SK-N-SH (cell line): ENCODE measurements around the gene KIF5B. TPM values are rescaled to one million over a fixed set of nuclear protein-coding genes. Genes with fewer than 3 reads are reported as not detected.

ENCODE experiments used
- CTCF ChIA-PET: fragments of 300-600, 350-600 bp; formaldehyde crosslinking; extraction: SDS; loops from one replicate; lab custom pipeline; 2021; lab: Yijun Ruan, JAX
- POLR2A ChIA-PET: fragments of 350-600 bp; sonication (Branson Sonifier 250); formaldehyde crosslinking; extraction: SDS; loops from one replicate; lab custom pipeline; 2020; ENCODE audit warnings: antibody characterized with exemption, inconsistent platforms; lab: Yijun Ruan, JAX
- DNase-seq: peaks from one replicate; pipeline ENCODE4 v3.0.0; 2012
- H2AFZ ChIP-seq: fragments of 200-600 bp; sonication (generic); 2 replicates; pipeline ENCODE4 v1.8.1; 2016; ENCODE audit warnings: antibody characterized with exemption, mild to moderate bottlenecking, low read depth
- H3F3A ChIP-seq: fragments of 200-600 bp; sonication (generic); replicated peaks from 2 replicates; pipeline ENCODE3; 2016; ENCODE audit warnings: antibody characterized with exemption, mild to moderate bottlenecking; ENCODE audit not compliant: insufficient read depth
- H3K27ac ChIP-seq, 2 experiments: fragments of 200-500 bp in 1 of 2; fragments of 200-600 bp in 1 of 2; sonication (Bioruptor generic) in 1 of 2; sonication (generic), shearing (Covaris generic) in 1 of 2; 2 replicates each; pipeline versions ENCODE4 v1.5.1 to v1.6.1; 2014 to 2016; ENCODE audit warnings: low read depth in 2 of 2, inconsistent platforms in 1 of 2, low read length in 1 of 2, mild to moderate bottlenecking in 1 of 2, mixed read lengths in 1 of 2
- H3K27me3 ChIP-seq: fragments of 200-600 bp; sonication (generic), shearing (Covaris generic); 2 replicates; pipeline ENCODE4 v1.6.1; 2016; ENCODE audit warnings: mixed run types; ENCODE audit not compliant: insufficient read depth
- H3K36me3 ChIP-seq, 2 experiments: fragments of 200-500 bp in 1 of 2; fragments of 200-600 bp in 1 of 2; sonication (Bioruptor generic) in 1 of 2; sonication (generic) in 1 of 2; replicated peaks in 1 of 2; 2 replicates each; pipeline versions ENCODE3 to v1.5.1; 2014 to 2016; ENCODE audit warnings: low read length in 1 of 2, mild to moderate bottlenecking in 1 of 2; ENCODE audit not compliant: insufficient read depth in 2 of 2, control insufficient read depth in 1 of 2
- H3K4me1 ChIP-seq, 2 experiments: fragments of 200-500 bp in 1 of 2; fragments of 200-600 bp in 1 of 2; sonication (Bioruptor generic) in 1 of 2; sonication (generic), shearing (Covaris generic) in 1 of 2; 2 replicates each; pipeline versions ENCODE4 v1.5.1 to v1.6.1; 2014 to 2016; ENCODE audit warnings: low read depth in 1 of 2, low read length in 1 of 2, mixed run types in 1 of 2; ENCODE audit not compliant: insufficient read depth in 2 of 2, control insufficient read depth in 1 of 2
- H3K4me2 ChIP-seq: fragments of 200-600 bp; sonication (generic), shearing (Covaris generic); 2 replicates; pipeline ENCODE4 v1.6.1; 2017; ENCODE audit warnings: mixed run types
- H3K4me3 ChIP-seq, 2 experiments: fragments of 200-500 bp in 1 of 2; fragments of 200-600 bp in 1 of 2; sonication (Bioruptor generic) in 1 of 2; sonication (generic), shearing (Covaris generic) in 1 of 2; 2 replicates each; pipeline versions ENCODE4 v1.5.1 to v1.8.1; 2014 to 2016; ENCODE audit warnings: low read depth in 2 of 2, inconsistent platforms in 1 of 2, low read length in 1 of 2, mild to moderate bottlenecking in 1 of 2, mixed read lengths in 1 of 2, moderate library complexity in 1 of 2
- H3K79me2 ChIP-seq: fragments of 200-600 bp; sonication (generic); 2 replicates; pipeline ENCODE4 v1.8.1; 2017; ENCODE audit warnings: mild to moderate bottlenecking; ENCODE audit not compliant: insufficient read depth
- H3K9ac ChIP-seq: fragments of 200-600 bp; sonication (generic); 2 replicates; pipeline ENCODE4 v1.6.1; 2017; ENCODE audit warnings: mixed run types
- H3K9me2 ChIP-seq: fragments of 200-600 bp; sonication (generic); 2 replicates; pipeline ENCODE4 v1.6.1; 2017; ENCODE audit warnings: mixed run types
- H3K9me3 ChIP-seq: fragments of 200-600 bp; sonication (generic); 2 replicates; pipeline ENCODE4 v1.6.1; 2017; ENCODE audit warnings: mixed run types, mild to moderate bottlenecking, moderate library complexity
- H4K20me1 ChIP-seq: fragments of 200-600 bp; sonication (generic); 2 replicates; pipeline ENCODE4 v1.6.1; 2017; ENCODE audit warnings: mild to moderate bottlenecking, mixed run types; ENCODE audit not compliant: insufficient read depth
- EP300 ChIP-seq, 2 experiments: IDR thresholded peaks; 2 replicates each; pipeline versions ENCODE4 v1.4.0 to v1.6.1; 2012; ENCODE audit warnings: borderline replicate concordance in 1 of 2, low read depth in 1 of 2, low read length in 1 of 2
- EZH2phosphoT487 ChIP-seq: fragments of 200-600 bp; sonication (generic); IDR thresholded peaks from 2 replicates; pipeline ENCODE4 v1.6.1; 2017; ENCODE audit warnings: low read depth, mixed run types, mild to moderate bottlenecking, antibody characterized with exemption, moderate library complexity, borderline replicate concordance
- FOSL2 ChIP-seq: IDR thresholded peaks from 2 replicates; pipeline ENCODE4 v1.4.0; 2012; ENCODE audit warnings: low read depth, mild to moderate bottlenecking, moderate library complexity, borderline replicate concordance
- FOXJ3 ChIP-seq: sonication (generic); formaldehyde crosslinking; IDR thresholded peaks from 2 replicates; pipeline ENCODE4 v1.5.1; 2020; ENCODE audit warnings: mild to moderate bottlenecking, missing genetic modification reagents
- FOXM1 ChIP-seq: IDR thresholded peaks from 2 replicates; pipeline ENCODE4 v1.4.0; 2012; ENCODE audit warnings: low read depth, mild to moderate bottlenecking
- GABPA ChIP-seq: IDR thresholded peaks from 2 replicates; pipeline ENCODE4 v1.4.0; 2012; ENCODE audit warnings: low read depth, mild to moderate bottlenecking
- IRF3 ChIP-seq: fragments of 150-350 bp; IDR thresholded peaks from 2 replicates; pipeline ENCODE4 v1.6.1; 2016; ENCODE audit warnings: mild to moderate bottlenecking, low read depth, low read length
- MEF2A ChIP-seq: IDR thresholded peaks from 2 replicates; pipeline ENCODE4 v1.4.0; 2012; ENCODE audit warnings: low read depth, borderline replicate concordance
- NRF1 ChIP-seq: IDR thresholded peaks from 2 replicates; pipeline ENCODE4 v1.6.1; 2012; ENCODE audit warnings: low read depth, mild to moderate bottlenecking, low read length
- RAD21 ChIP-seq: IDR thresholded peaks from 2 replicates; pipeline ENCODE4 v1.6.1; 2012; ENCODE audit warnings: mild to moderate bottlenecking, low read length
- RCOR1 ChIP-seq: fragments of 150-350 bp; IDR thresholded peaks from 2 replicates; pipeline ENCODE4 v1.6.1; 2017; ENCODE audit warnings: antibody characterized with exemption, low read length
- REST ChIP-seq: IDR thresholded peaks from 2 replicates; pipeline ENCODE4 v1.6.1; 2012; ENCODE audit warnings: mild to moderate bottlenecking, low read depth, low read length, moderate library complexity
- RFX5 ChIP-seq: IDR thresholded peaks from 2 replicates; pipeline ENCODE4 v1.6.1; 2012; ENCODE audit warnings: mild to moderate bottlenecking, improper control_type of control experiment, low read length
- RXRA ChIP-seq: IDR thresholded peaks from 2 replicates; pipeline ENCODE4 v1.4.0; 2012; ENCODE audit warnings: low read depth, mild to moderate bottlenecking, borderline replicate concordance
- SMC3 ChIP-seq: IDR thresholded peaks from 2 replicates; pipeline ENCODE4 v1.6.1; 2012; ENCODE audit warnings: low read depth, low read length, improper control_type of control experiment
- TAF1 ChIP-seq: IDR thresholded peaks from 2 replicates; pipeline ENCODE4 v1.6.1; 2012; ENCODE audit warnings: low read depth, mild to moderate bottlenecking, low read length, moderate library complexity, borderline replicate concordance
- USF1 ChIP-seq: IDR thresholded peaks from 2 replicates; pipeline ENCODE4 v1.4.0; 2012; ENCODE audit warnings: low read depth, borderline replicate concordance
- YY1 ChIP-seq: IDR thresholded peaks from 2 replicates; pipeline ENCODE4 v1.4.0; 2012; ENCODE audit warnings: low read depth, mild to moderate bottlenecking
- ZBTB33 ChIP-seq: IDR thresholded peaks from 2 replicates; pipeline ENCODE4 v1.4.0; 2012; ENCODE audit warnings: low read depth, borderline replicate concordance
- polyA plus RNA-seq, 3 experiments: library from polyadenylated mRNA; depleted of rRNA; stranded (reverse); fragments of >200 nt; gene quantifications; 2 replicates each; pipeline ENCODE4 v1.2.3, GENCODE V29; 2012

The KIF5B gene
- polyA plus RNA-seq, 1 of the 3 experiments (the other 2 are of a cell fraction), result 15.7 TPM

GRCh38 chr10:32091046-32091445 lies 34.8 kb upstream of the KIF5B start:
- Histone ChIP-seq H3K4me1 (no peaks in the 10 kb centered on the region), H3K4me3 (no peak overlapping the region), H3K27ac (no peak overlapping the region), H3K9me3 (no peaks in the 10 kb centered on the region), H3K4me2 (no peak overlapping the region)
- CTCF ChIA-PET, result no interaction called here
- no peak for TF ChIP-seq RAD21
- no peak for TF ChIP-seq NRF1
- no peak for TF ChIP-seq GABPA
- TF ChIP-seq ZBTB33, result no peak
- no peak for TF ChIP-seq FOXJ3 (CRISPR knock-in tag)
- no peak for TF ChIP-seq IRF3
- no peak for TF ChIP-seq FOSL2
- TF ChIP-seq EP300 (IDR thresholded peaks at IDR 0.05; ENCODE audit: borderline replicate concordance in 1 of 2, low read depth in 1 of 2, low read length in 1 of 2), result no peak
- no peak for TF ChIP-seq USF1
- no peak for TF ChIP-seq YY1
- no peak for TF ChIP-seq MEF2A
- TF ChIP-seq RXRA, result no peak
- TF ChIP-seq REST, result no peak
- TF ChIP-seq SMC3, result no peak
- no peak for TF ChIP-seq EZH2phosphoT487
- no peak for TF ChIP-seq FOXM1
- no peak for TF ChIP-seq RFX5
- TF ChIP-seq RCOR1, result no peak
- no peak for TF ChIP-seq TAF1
- TF ChIP-seq, all 33 proteins: peak for 0
- Histone ChIP-seq H3K9ac (no peak overlapping the region), H4K20me1 (no peaks in the 10 kb centered on the region), H2AFZ (no peak overlapping the region), H3F3A (no peaks in the 10 kb centered on the region), H3K36me3 (no peaks in the 10 kb centered on the region), H3K79me2 (no peaks in the 10 kb centered on the region), H3K9me2 (no peaks in the 10 kb centered on the region), H3K27me3 (no peaks in the 10 kb centered on the region)
- no peak for DNase-seq
- POLR2A ChIA-PET, result no interaction called here
